K562 (cell line): ENCODE measurements around the gene BMF. TPM values are rescaled to one million over a fixed set of nuclear protein-coding genes. Genes with fewer than 3 reads are reported as not detected.

Experiments used
- ATAC-seq: fragments of 200-7000 bp; cut with Tn5 transposase; 3 replicates; pipeline ENCODE4 v1.9.1; 2020; ENCODE audit warnings: moderate library complexity
- BruUV-seq: library from RNA; stranded (reverse); fragments of 400-500 nt; replicated peaks from 2 replicates; lab custom pipeline; 2021; lab: Mats Ljungman, UMichigan
- CTCF ChIA-PET: fragments of 300-600 bp; formaldehyde crosslinking; extraction: SDS; loops from one replicate; lab custom pipeline; 2021; ENCODE audit warnings: low intra/inter-chr PET ratio; lab: Yijun Ruan, JAX
- POLR2A ChIA-PET: fragments of 300-600, 350-650 bp; sonication (Branson Sonifier 250); formaldehyde crosslinking; extraction: SDS; loops from one replicate; lab custom pipeline; 2021; ENCODE audit warnings: antibody characterized with exemption, inconsistent platforms; lab: Yijun Ruan, JAX
- DNase-seq, 4 experiments: peaks; one replicate each; pipeline versions ENCODE4 v3.0.0 to v3.0.0-alpha.2; 2011 to 2018; ENCODE audit warnings: low spot score in 3 of 4, mixed read lengths in 3 of 4; ENCODE audit errors: extremely low read depth in 1 of 4
- FAIRE-seq: peaks from 2 replicates; lab custom pipeline; 2011; peaks lifted over from hg19 to GRCh38; lab: Jason Lieb, UNC
- H2AFZ ChIP-seq: 2 replicates; pipeline ENCODE4 v1.6.0; 2011; ENCODE audit warnings: low read depth, low read length, control low read depth, inconsistent platforms
- H3K27ac ChIP-seq: fragments of 200-600 bp; 3 replicates; pipeline ENCODE4 v1.8.0; 2011; ENCODE audit warnings: low read depth, mild to moderate bottlenecking, control low read depth, inconsistent platforms, low read length, moderate library complexity, mixed read lengths; ENCODE audit errors: extremely low read depth
- H3K27me3 ChIP-seq, 2 experiments: fragments of 300-600 bp in 1 of 2; 2 replicates in 1 of 2; 3 replicates in 1 of 2; pipeline versions ENCODE4 v1.6.0 to v1.8.0; 2011; ENCODE audit warnings: inconsistent platforms in 2 of 2, low read length in 2 of 2, mild to moderate bottlenecking in 1 of 2, mixed read lengths in 1 of 2, moderate library complexity in 1 of 2; ENCODE audit not compliant: control insufficient read depth in 2 of 2, insufficient read depth in 2 of 2
- H3K36me3 ChIP-seq: fragments of 300-600 bp; 3 replicates; pipeline ENCODE4 v1.8.0; 2011; ENCODE audit warnings: mild to moderate bottlenecking, low read length, inconsistent platforms; ENCODE audit not compliant: control insufficient read depth, insufficient read depth
- H3K4me1 ChIP-seq, 2 experiments: fragments of 200-600 bp in 1 of 2; replicated peaks in 1 of 2; 2 replicates in 1 of 2; 3 replicates in 1 of 2; pipeline versions ENCODE4 v1.5.1 to v1.8.0; 2011; ENCODE audit warnings: inconsistent platforms in 2 of 2, low read length in 2 of 2, mild to moderate bottlenecking in 1 of 2, mixed read lengths in 1 of 2, moderate library complexity in 1 of 2; ENCODE audit not compliant: control insufficient read depth in 2 of 2, insufficient read depth in 2 of 2
- H3K4me2 ChIP-seq: 2 replicates; pipeline ENCODE4 v1.6.1; 2011; ENCODE audit warnings: low read length, control low read depth, inconsistent platforms, mixed read lengths; ENCODE audit not compliant: insufficient read depth
- H3K4me3 ChIP-seq: fragments of 200-600 bp; sonication (generic), shearing (Covaris generic); 2 replicates; pipeline ENCODE4 v1.5.1; 2016; ENCODE audit warnings: control low read depth, inconsistent platforms
- H3K79me2 ChIP-seq: fragments of 200-600 bp; 3 replicates; pipeline ENCODE4 v1.8.0; 2011; ENCODE audit warnings: low read length, inconsistent platforms; ENCODE audit not compliant: control insufficient read depth, insufficient read depth
- H3K9ac ChIP-seq, 2 experiments: 2 replicates each; pipeline versions ENCODE4 v1.6.0 to v1.6.1; 2011; ENCODE audit warnings: low read depth in 2 of 2, low read length in 2 of 2, control low read depth in 1 of 2, inconsistent platforms in 1 of 2, mild to moderate bottlenecking in 1 of 2, mixed read lengths in 1 of 2; ENCODE audit not compliant: insufficient read depth in 1 of 2
- H3K9me1 ChIP-seq: one replicate; pipeline ENCODE4 v1.6.0; 2011; ENCODE audit warnings: inconsistent platforms, mild to moderate bottlenecking, low read length, moderate library complexity; ENCODE audit not compliant: control insufficient read depth, insufficient read depth
- H3K9me3 ChIP-seq: replicated peaks from 2 replicates; pipeline ENCODE4 v1.5.1; 2011; ENCODE audit warnings: low read depth, low read length, inconsistent platforms; ENCODE audit not compliant: control insufficient read depth, insufficient read depth
- H4K20me1 ChIP-seq: replicated peaks from 2 replicates; pipeline ENCODE4 v1.6.1; 2011; ENCODE audit warnings: low read length, inconsistent platforms, mixed read lengths; ENCODE audit not compliant: control insufficient read depth, insufficient read depth
- CBFA2T2 ChIP-seq: fragments of 450-650 bp; conservative IDR thresholded peaks from 2 replicates; pipeline ENCODE4 v1.6.1; 2017; ENCODE audit warnings: mild to moderate bottlenecking
- CGGBP1 ChIP-seq: fragments of 250-450 bp; sonication (Bioruptor Pico); IDR thresholded peaks from 2 replicates; pipeline ENCODE4 v1.9.0; 2021; ENCODE audit warnings: mild to moderate bottlenecking
- GTF2A2 ChIP-seq: IDR thresholded peaks from 2 replicates; pipeline ENCODE4 v1.6.1; 2016; ENCODE audit warnings: mild to moderate bottlenecking, missing genetic modification characterization, missing compliant biosample characterization
- IRF2 ChIP-seq: sonication (generic); formaldehyde crosslinking; IDR thresholded peaks from 2 replicates; pipeline ENCODE4 v1.8.1; 2022; ENCODE audit warnings: mild to moderate bottlenecking, missing genetic modification reagents
- KDM2B ChIP-seq: fragments of 250-450 bp; sonication (Bioruptor Pico); IDR thresholded peaks from 2 replicates; pipeline ENCODE4 v1.8.0; 2021; ENCODE audit warnings: mild to moderate bottlenecking, moderate library complexity
- MEIS2 ChIP-seq: fragments of 450-650 bp; IDR thresholded peaks from 2 replicates; pipeline ENCODE4 v1.6.1; 2014; ENCODE audit warnings: mild to moderate bottlenecking; ENCODE audit not compliant: partially characterized antibody
- PBX2 ChIP-seq, 2 experiments: IDR thresholded peaks in 1 of 2; conservative IDR thresholded peaks in 1 of 2; 2 replicates each; pipeline ENCODE4 v1.6.1; 2016; ENCODE audit warnings: low read depth in 2 of 2, mild to moderate bottlenecking in 1 of 2, missing compliant biosample characterization in 1 of 2, missing genetic modification characterization in 1 of 2, moderate library complexity in 1 of 2
- PPARD ChIP-seq: fragments of 250-450 bp; sonication (Bioruptor Pico); IDR thresholded peaks from 2 replicates; pipeline ENCODE4 v1.8.0; 2022; ENCODE audit warnings: inconsistent platforms, mild to moderate bottlenecking, moderate library complexity
- TFAP4 ChIP-seq: sonication (generic); formaldehyde crosslinking; IDR thresholded peaks from 2 replicates; pipeline ENCODE4 v1.8.0; 2022; ENCODE audit warnings: missing genetic modification reagents, mild to moderate bottlenecking, moderate library complexity, borderline replicate concordance
- ZKSCAN8 ChIP-seq: fragments of 200-800 bp; sonication (Bioruptor generic); IDR thresholded peaks from 2 replicates; pipeline ENCODE4 v1.6.1; 2016; ENCODE audit warnings: missing genetic modification characterization, missing compliant biosample characterization
- ZNF347 ChIP-seq: fragments of 450-650 bp; formaldehyde crosslinking; IDR thresholded peaks from 2 replicates; pipeline ENCODE4 v1.4.0; 2020; ENCODE audit warnings: low read depth, mild to moderate bottlenecking, moderate library complexity
- ZNF76 ChIP-seq: fragments of 250-450 bp; sonication (Bioruptor Pico); IDR thresholded peaks from 2 replicates; pipeline ENCODE4 v1.4.0; 2020; ENCODE audit warnings: mild to moderate bottlenecking, moderate library complexity, borderline replicate concordance
- WGBS: fragments of 100-300 bp; shearing (Covaris generic); methylation state at CpG from one replicate; pipeline ENCODE4 v1.1.6; 2016; ENCODE audit warnings: low coverage, mixed read lengths; ENCODE audit not compliant: insufficient coverage; ENCODE audit errors: missing lambda C conversion rate; 5-methylcytosine and 5-hydroxymethylcytosine counted together
- in situ Hi-C: fragments of 300-500 bp; cut with MboI; formaldehyde crosslinking; loops from 4 replicates; pipeline ENCODE4 v1.15.0; 2018; ENCODE audit warnings: inconsistent platforms, mixed read lengths
- intact Hi-C: fragments of 100-400 bp; cut with micrococcal nuclease; formaldehyde crosslinking; loops from 2 replicates; pipeline ENCODE4 v1.14.2; 2022
- polyA plus RNA-seq, 8 experiments: library from polyadenylated mRNA; depleted of rRNA in 4 of 8; stranded (reverse) in 5 of 8; unstranded in 3 of 8; fragments of >200 nt; fragmentation: Nextera tagmentation in 2 of 8; fragmentation: Illumina TruSeq in 1 of 8; extraction: Ambion mirVana in 2 of 8; extraction: Trizol in 1 of 8; gene quantifications; 2 replicates each; pipeline versions ENCODE4 v1.2.1 to v1.2.3, GENCODE V29; 2011 to 2014; ENCODE audit warnings: inconsistent platforms in 1 of 8, missing spikeins in 1 of 8
- total RNA-seq, 7 experiments: library from RNA; depleted of rRNA in 6 of 7; stranded (reverse); fragments of >200 nt in 6 of 7; fragmentation: Illumina TruSeq in 2 of 7; extraction: Trizol in 2 of 7; gene quantifications; 2 replicates each; pipeline versions ENCODE4 v1.2.1 to v1.2.3, GENCODE V29; 2011 to 2021; ENCODE audit warnings: low replicate concordance in 1 of 7
- TF ChIP-seq, protein P1 (sequence below): sonication (generic); formaldehyde crosslinking; IDR thresholded peaks from 2 replicates; pipeline ENCODE4 v1.8.0; 2022; ENCODE audit warnings: mild to moderate bottlenecking, missing genetic modification reagents
- TF ChIP-seq, protein P2 (sequence below): fragments of 250-450 bp; sonication (Bioruptor Pico); IDR thresholded peaks from 2 replicates; pipeline ENCODE4 v1.4.0; 2020; ENCODE audit warnings: mild to moderate bottlenecking, moderate library complexity, borderline replicate concordance

BMF gene
- total and polyA plus RNA-seq, 9 of the 15 experiments (the other 6 are each of a cell fraction or from before 2014, with no cell fraction given): 0.25 to 0.91 (median 0.59) TPM; not detected in 2

DNA sequence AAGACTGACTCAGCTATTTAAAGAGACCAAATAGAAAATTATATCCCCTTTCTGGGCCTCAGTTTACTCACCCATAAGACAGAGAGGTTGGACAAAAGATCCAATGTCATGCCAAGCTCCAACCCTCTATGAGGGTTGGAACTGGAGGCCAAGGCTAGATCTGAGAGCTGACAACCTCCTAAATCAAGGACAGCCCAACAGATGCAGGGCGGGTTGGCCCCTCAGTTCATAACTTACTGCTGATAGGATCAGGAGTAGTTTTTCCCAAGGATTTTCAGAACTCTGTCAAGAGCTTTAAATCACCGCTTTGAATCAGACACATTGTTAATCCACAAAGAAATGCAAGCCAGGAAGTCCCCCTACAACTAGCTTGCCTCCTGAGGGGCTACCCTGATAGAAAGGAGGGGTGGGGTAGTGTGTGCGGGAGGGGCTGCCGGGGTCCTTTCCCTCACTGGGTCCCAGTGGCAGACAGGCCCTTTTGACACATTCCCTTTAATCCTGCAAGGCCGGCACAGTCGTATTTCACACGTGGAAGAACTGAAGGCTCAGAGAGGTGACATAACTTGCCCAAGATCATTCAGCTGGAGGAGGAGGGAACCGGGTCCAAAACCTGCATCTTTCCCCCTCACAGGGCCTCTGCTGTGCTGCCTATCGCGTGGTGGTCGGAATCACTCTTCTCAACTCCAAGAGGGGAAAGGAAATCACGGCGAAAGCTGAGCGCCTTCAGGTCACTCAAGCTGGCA is 21.4 kb downstream of the BMF start:
- Histone ChIP-seq H3K36me3 (no peaks in the 10 kb centered on the region), H3K27ac (no peak overlapping the region), H3K4me1 (peaks cover 27 to 33% of the 10 kb centered on the region in 2 experiments), H3K4me3 (no peak overlapping the region), H3K4me2 (no peak overlapping the region), H3K79me2 (no peaks in the 10 kb centered on the region), H3K9me1 (no peaks in the 10 kb centered on the region), H3K9ac (peak overlapping the region in 1 of 2 experiments; percentile 8; a peak in 1 of 4 replicates), H2AFZ (no peak overlapping the region), H3K9me3 (no peaks in the 10 kb centered on the region), H4K20me1 (no peaks in the 10 kb centered on the region), H3K27me3 (no peaks in the 10 kb centered on the region)
- 46% methylated on average over 14 of the region's 14 CpGs for WGBS
- TF ChIP-seq, protein P1, sequence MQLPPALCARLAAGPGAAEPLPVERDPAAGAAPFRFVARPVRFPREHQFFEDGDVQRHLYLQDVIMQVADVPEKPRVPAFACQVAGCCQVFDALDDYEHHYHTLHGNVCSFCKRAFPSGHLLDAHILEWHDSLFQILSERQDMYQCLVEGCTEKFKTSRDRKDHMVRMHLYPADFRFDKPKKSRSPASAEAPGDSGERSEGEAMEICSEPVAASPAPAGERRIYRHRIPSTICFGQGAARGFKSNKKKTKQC: no peak
- TF ChIP-seq, protein P2, sequence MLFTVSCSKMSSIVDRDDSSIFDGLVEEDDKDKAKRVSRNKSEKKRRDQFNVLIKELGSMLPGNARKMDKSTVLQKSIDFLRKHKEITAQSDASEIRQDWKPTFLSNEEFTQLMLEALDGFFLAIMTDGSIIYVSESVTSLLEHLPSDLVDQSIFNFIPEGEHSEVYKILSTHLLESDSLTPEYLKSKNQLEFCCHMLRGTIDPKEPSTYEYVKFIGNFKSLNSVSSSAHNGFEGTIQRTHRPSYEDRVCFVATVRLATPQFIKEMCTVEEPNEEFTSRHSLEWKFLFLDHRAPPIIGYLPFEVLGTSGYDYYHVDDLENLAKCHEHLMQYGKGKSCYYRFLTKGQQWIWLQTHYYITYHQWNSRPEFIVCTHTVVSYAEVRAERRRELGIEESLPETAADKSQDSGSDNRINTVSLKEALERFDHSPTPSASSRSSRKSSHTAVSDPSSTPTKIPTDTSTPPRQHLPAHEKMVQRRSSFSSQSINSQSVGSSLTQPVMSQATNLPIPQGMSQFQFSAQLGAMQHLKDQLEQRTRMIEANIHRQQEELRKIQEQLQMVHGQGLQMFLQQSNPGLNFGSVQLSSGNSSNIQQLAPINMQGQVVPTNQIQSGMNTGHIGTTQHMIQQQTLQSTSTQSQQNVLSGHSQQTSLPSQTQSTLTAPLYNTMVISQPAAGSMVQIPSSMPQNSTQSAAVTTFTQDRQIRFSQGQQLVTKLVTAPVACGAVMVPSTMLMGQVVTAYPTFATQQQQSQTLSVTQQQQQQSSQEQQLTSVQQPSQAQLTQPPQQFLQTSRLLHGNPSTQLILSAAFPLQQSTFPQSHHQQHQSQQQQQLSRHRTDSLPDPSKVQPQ: no peak
- TF ChIP-seq CGGBP1 (CRISPR knock-in tag) (no peak), MEIS2 (peak; percentile 7), PBX2 (CRISPR knock-in tag; IDR thresholded peaks at IDR 0.05; ENCODE audit: low read depth) (no peak), PBX2 (tag; conservative IDR thresholded peaks at IDR 0.05; ENCODE audit: low read depth) (peak; percentile 44; the same call in 1 of the 2 replicates), CBFA2T2 (no peak), PPARD (CRISPR knock-in tag) (no peak), ZNF76 (CRISPR knock-in tag) (no peak), KDM2B (CRISPR knock-in tag) (no peak), ZNF347 (no peak), TFAP4 (no peak), GTF2A2 (tag) (no peak), IRF2 (CRISPR knock-in tag) (no peak), ZKSCAN8 (CRISPR knock-in tag) (no peak)
- intact Hi-C loops (no loop called here), in situ Hi-C loops (no loop called here)
- POLR2A ChIA-PET: interaction anchor here (0.6 to 3.8 kb wide), 8 partner anchors 9 to 407 kb away, joined by 3 to 22 read pairs (median 4); no protein-coding TSS in a partner anchor
- CTCF ChIA-PET: no interaction called here
- BruUV-seq: no TSS peak
- DNase-seq (no peak), ATAC-seq (no peak), FAIRE-seq (no peak)
